ENCODE measurements around the gene GNG2.

DNA sequence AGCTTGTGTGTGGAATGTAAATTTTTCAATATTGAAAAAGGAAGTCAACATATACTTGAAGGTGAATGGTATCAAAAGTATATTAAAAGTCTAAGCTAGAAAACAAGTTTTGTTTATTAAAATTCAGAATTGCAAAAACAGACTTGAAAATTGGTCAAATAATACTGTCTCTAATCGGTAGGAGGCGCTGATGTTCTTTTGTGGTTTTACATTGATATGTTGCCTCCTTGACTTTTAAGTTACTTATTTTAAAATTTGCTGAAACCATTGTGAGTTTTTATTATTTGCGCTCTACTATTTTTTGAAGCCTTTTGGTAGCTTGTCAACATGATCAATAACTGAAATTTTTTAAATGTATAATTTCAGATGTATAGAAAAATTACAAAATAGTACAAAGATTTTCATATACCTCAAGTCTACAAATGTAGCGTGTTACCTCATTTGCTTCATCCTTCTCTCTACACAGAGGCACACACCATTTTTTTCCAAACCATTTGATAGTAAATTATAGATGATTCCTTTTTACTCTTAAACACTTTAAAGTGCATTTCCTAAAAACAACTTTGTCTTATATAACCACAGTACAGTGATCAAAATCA lies 135.8 kb downstream of the GNG2 start:
- TF ChIP-seq ZNF274 (IDR thresholded peaks at IDR 0.05; ENCODE audit: low read depth, low read length) (no peak), YY1 (IDR thresholded peaks at IDR 0.05; ENCODE audit: insufficient read depth, insufficient read length) (no peak)
